ENCODE results near the gene BPGM.
A peak's percentile ranks its signal among the peaks of the same experiment; 100 is the strongest.
"Not testable (repeated sequence)": the region's sequence is repeated elsewhere in the genome, so short reads cannot be mapped to it uniquely, and the experiment has no call there.

The BPGM gene

GRCh38 chr7:134662166-134662870, 15.7 kb downstream of the BPGM start:
- no peak for DNase-seq (ENCODE audit: low read depth in 2 of 2, low spot score in 1 of 2)

- no peak for DNase-seq (ENCODE audit: low read depth in 2 of 2, low spot score in 1 of 2)
Measured at GRCh38 chr7:134662871-134663205, 16.2 kb downstream of the BPGM start.

GRCh38 chr7:134665045-134665444, 18.4 kb downstream of the BPGM start:
- DNase-seq (ENCODE audit: low read depth in 2 of 2, low spot score in 1 of 2), result not testable (repeated sequence)

- DNase-seq (ENCODE audit: low read depth in 2 of 2, low spot score in 1 of 2), result no peak
Measured at GRCh38 chr7:134667899-134668298, 21.2 kb downstream of the BPGM start.

- no peak for DNase-seq (ENCODE audit: low read depth in 2 of 2, low spot score in 1 of 2)
Measured at GRCh38 chr7:134669388-134669787, 22.7 kb downstream of the BPGM start.

GRCh38 chr7:134669845-134670373, 23.3 kb downstream of the BPGM start:
- DNase-seq (ENCODE audit: low read depth in 2 of 2, low spot score in 1 of 2), result peak; percentile 46 to 52

- no peak for DNase-seq (ENCODE audit: low read depth in 2 of 2, low spot score in 1 of 2)
Measured at GRCh38 chr7:134671609-134672008, 25.0 kb downstream of the BPGM start.

GRCh38 chr7:134674424-134674823, 27.8 kb downstream of the BPGM start:
- no peak for DNase-seq (ENCODE audit: low read depth in 2 of 2, low spot score in 1 of 2)

- no peak for DNase-seq (ENCODE audit: low read depth in 2 of 2, low spot score in 1 of 2)
Measured at GRCh38 chr7:134676743-134677142, 30.1 kb downstream of the BPGM start.

- DNase-seq (ENCODE audit: low read depth in 2 of 2, low spot score in 1 of 2), result no peak
Measured at GRCh38 chr7:134678115-134678514, 31.5 kb downstream of the BPGM start.

- no peak for DNase-seq (ENCODE audit: low read depth in 2 of 2, low spot score in 1 of 2)
Measured at GRCh38 chr7:134679006-134679405, 32.4 kb downstream of the BPGM start.

GRCh38 chr7:134684165-134684564, 37.5 kb downstream of the BPGM start:
- no peak for DNase-seq (ENCODE audit: low read depth in 2 of 2, low spot score in 1 of 2)

GRCh38 chr7:134685250-134685649, 38.6 kb downstream of the BPGM start:
- no peak for DNase-seq (ENCODE audit: low read depth in 2 of 2, low spot score in 1 of 2)

- no peak for DNase-seq (ENCODE audit: low read depth in 2 of 2, low spot score in 1 of 2)
Measured at GRCh38 chr7:134686786-134687185, 40.1 kb downstream of the BPGM start.

GRCh38 chr7:134689550-134689949, 42.9 kb downstream of the BPGM start:
- DNase-seq (ENCODE audit: low read depth in 2 of 2, low spot score in 1 of 2), result not testable (repeated sequence)

GRCh38 chr7:134690016-134690415, 43.4 kb downstream of the BPGM start:
- no peak for DNase-seq (ENCODE audit: low read depth in 2 of 2, low spot score in 1 of 2)

- DNase-seq (ENCODE audit: low read depth in 2 of 2, low spot score in 1 of 2), result no peak
Measured at GRCh38 chr7:134690614-134691504, 44.2 kb downstream of the BPGM start.

- DNase-seq (ENCODE audit: low read depth in 2 of 2, low spot score in 1 of 2), result no peak
Measured at GRCh38 chr7:134691546-134692343, 45.1 kb downstream of the BPGM start.

GRCh38 chr7:134692344-134692705, 45.7 kb downstream of the BPGM start:
- no peak for DNase-seq (ENCODE audit: low read depth in 2 of 2, low spot score in 1 of 2)

GRCh38 chr7:134693256-134693655, 46.6 kb downstream of the BPGM start:
- no peak for DNase-seq (ENCODE audit: low read depth in 2 of 2, low spot score in 1 of 2)

- no peak for DNase-seq (ENCODE audit: low read depth in 2 of 2, low spot score in 1 of 2)
Measured at GRCh38 chr7:134694299-134694698, 47.6 kb downstream of the BPGM start.
